Liver (tissue), 9 donors: ENCODE results near the gene TXK. TPM values are rescaled to one million over a fixed set of nuclear protein-coding genes. Genes with fewer than 3 reads are reported as not detected.

Experiments
- DNase-seq: peaks from one replicate; pipeline ENCODE4 v3.0.0-alpha.2; 2017; ENCODE audit warnings: low spot score
- H3K27ac ChIP-seq, 2 donors: one replicate each; pipeline ENCODE4 v1.7.0; 2013; ENCODE audit warnings: inconsistent platforms in 2 of 2, low read length in 2 of 2, control low read depth in 1 of 2, low read depth in 1 of 2, mild to moderate bottlenecking in 1 of 2
- H3K27me3 ChIP-seq, 4 donors: one replicate each; pipeline versions ENCODE4 v1.6.1 to v1.7.0; 2013; ENCODE audit warnings: low read length in 3 of 4, inconsistent platforms in 1 of 4, mild to moderate bottlenecking in 1 of 4, moderate library complexity in 1 of 4; ENCODE audit not compliant: control insufficient read depth in 4 of 4, insufficient read depth in 4 of 4
- H3K36me3 ChIP-seq, 4 donors: one replicate each; pipeline versions ENCODE4 v1.6.1 to v1.7.0; 2013; ENCODE audit warnings: low read length in 3 of 4, mild to moderate bottlenecking in 3 of 4, low read depth in 1 of 4, moderate library complexity in 1 of 4; ENCODE audit not compliant: control insufficient read depth in 4 of 4, insufficient read depth in 3 of 4
- H3K4me1 ChIP-seq, 4 donors: one replicate each; pipeline versions ENCODE4 v1.6.1 to v1.7.0; 2013; ENCODE audit warnings: low read length in 3 of 4, mild to moderate bottlenecking in 3 of 4, moderate library complexity in 1 of 4; ENCODE audit not compliant: control insufficient read depth in 4 of 4, insufficient read depth in 4 of 4
- H3K4me3 ChIP-seq, 3 donors: one replicate each; pipeline versions ENCODE4 v1.6.1 to v1.7.0; 2013; ENCODE audit warnings: low read length in 3 of 3, control low read depth in 1 of 3, low read depth in 1 of 3, mild to moderate bottlenecking in 1 of 3
- H3K9ac ChIP-seq, 2 donors: one replicate each; pipeline ENCODE4 v1.7.0; 2013; ENCODE audit warnings: low read length in 2 of 2, mild to moderate bottlenecking in 2 of 2, moderate library complexity in 2 of 2, control low read depth in 1 of 2, low read depth in 1 of 2
- H3K9me3 ChIP-seq, 4 donors: one replicate each; pipeline versions ENCODE4 v1.6.1 to v1.7.0; 2013; ENCODE audit warnings: low read length in 3 of 4; ENCODE audit not compliant: control insufficient read depth in 4 of 4
- EGR1 ChIP-seq, 2 donors: IDR thresholded peaks; 2 replicates each; pipeline ENCODE4 v1.6.1; 2016 to 2018; ENCODE audit warnings: antibody characterized with exemption in 2 of 2, low read depth in 2 of 2
- FOXA1 ChIP-seq: IDR thresholded peaks from 2 replicates; pipeline ENCODE4 v1.6.1; 2016; ENCODE audit warnings: antibody characterized with exemption
- FOXA2 ChIP-seq: IDR thresholded peaks from 2 replicates; pipeline ENCODE4 v1.6.1; 2016; ENCODE audit warnings: antibody characterized with exemption
- GABPA ChIP-seq, 2 donors: IDR thresholded peaks in 1 of 2; conservative IDR thresholded peaks in 1 of 2; 2 replicates each; pipeline ENCODE4 v1.6.1; 2016; ENCODE audit warnings: antibody characterized with exemption in 2 of 2, mild to moderate bottlenecking in 1 of 2, moderate library complexity in 1 of 2
- HNF4A ChIP-seq, 2 donors: conservative IDR thresholded peaks; 2 replicates each; pipeline ENCODE4 v1.6.1; 2016; ENCODE audit warnings: antibody characterized with exemption in 2 of 2, mild to moderate bottlenecking in 2 of 2
- NR2F2 ChIP-seq: IDR thresholded peaks from 2 replicates; pipeline ENCODE4 v1.6.1; 2016; ENCODE audit warnings: antibody characterized with exemption
- RAD21 ChIP-seq, 2 donors: IDR thresholded peaks; 2 replicates each; pipeline ENCODE4 v1.6.1; 2016; ENCODE audit warnings: antibody characterized with exemption in 2 of 2, mild to moderate bottlenecking in 2 of 2
- SP1 ChIP-seq: IDR thresholded peaks from 2 replicates; pipeline ENCODE4 v1.6.1; 2018; ENCODE audit warnings: antibody characterized with exemption, mild to moderate bottlenecking
- TAF1 ChIP-seq: conservative IDR thresholded peaks from 2 replicates; pipeline ENCODE4 v1.6.1; 2016; ENCODE audit warnings: antibody characterized with exemption, mild to moderate bottlenecking
- WGBS: extraction: QIAGEN DNeasy Blood & Tissue Kit; methylation state at CpG from one replicate; pipeline ENCODE4 v1.1.7; 2013; 5-methylcytosine and 5-hydroxymethylcytosine counted together
- polyA plus RNA-seq, 2 donors: library from polyadenylated mRNA; stranded (reverse) in 1 of 2; unstranded in 1 of 2; fragments of 200-250 nt in 1 of 2; fragments of >200 nt in 1 of 2; fragmentation: Nextera tagmentation in 1 of 2; extraction: Ambion mirVana in 1 of 2; gene quantifications; one replicate each; pipeline versions ENCODE4 v1.2.1 to v1.2.3, GENCODE V29; 2013 to 2015
- total RNA-seq, 2 donors: library from RNA; depleted of rRNA; stranded (reverse); fragments of >200 nt; gene quantifications; one replicate each; pipeline ENCODE4 v1.2.3, GENCODE V29; 2014
- TF ChIP-seq, protein P1 (sequence below): IDR thresholded peaks from 2 replicates; pipeline ENCODE4 v1.6.1; 2016; ENCODE audit warnings: antibody characterized with exemption
- TF ChIP-seq, protein P2 (sequence below): fragments of 150-350 bp; IDR thresholded peaks from 2 replicates; pipeline ENCODE4 v1.5.1; 2017; ENCODE audit warnings: improper control_type of control experiment, low read depth, low read length; ENCODE audit not compliant: missing input control
- donor health status: healthy.
- donor health status: healthy.
- donor health status: healthy.
- donor health status: healthy.
- donor health status: healthy.

The TXK gene
- total and polyA plus RNA-seq, 4 donors = 0.43 to 4.9 (median 1.4) TPM

DNA sequence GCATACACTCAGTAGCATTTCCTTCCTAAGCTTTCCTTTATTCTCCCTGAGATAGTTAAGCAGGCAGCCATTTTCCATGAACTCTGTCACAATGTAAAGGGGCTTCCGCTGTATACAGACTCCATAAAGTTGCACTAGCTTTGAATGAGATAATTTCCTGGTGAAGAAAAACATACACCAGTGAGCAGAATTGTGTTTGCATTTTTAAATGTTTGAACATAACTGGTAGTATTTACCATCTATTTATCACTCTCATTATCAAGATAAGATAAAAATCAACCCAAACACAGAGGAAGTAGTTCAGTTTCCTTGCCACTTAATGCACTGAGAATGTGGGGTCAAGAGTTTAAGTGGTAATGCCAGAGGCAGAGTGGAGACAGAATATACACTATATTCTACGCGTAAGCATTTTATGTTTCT lies 54.1 kb downstream of the TXK start:
- TF ChIP-seq EGR1 (IDR thresholded peaks at IDR 0.05; ENCODE audit: low read depth in 2 of 2) = no peak
- no peak for TF ChIP-seq HNF4A (conservative IDR thresholded peaks at IDR 0.05)
- no peak for TF ChIP-seq FOXA2
- no peak for TF ChIP-seq NR2F2
- TF ChIP-seq FOXA1 = no peak
- TF ChIP-seq, protein P1, sequence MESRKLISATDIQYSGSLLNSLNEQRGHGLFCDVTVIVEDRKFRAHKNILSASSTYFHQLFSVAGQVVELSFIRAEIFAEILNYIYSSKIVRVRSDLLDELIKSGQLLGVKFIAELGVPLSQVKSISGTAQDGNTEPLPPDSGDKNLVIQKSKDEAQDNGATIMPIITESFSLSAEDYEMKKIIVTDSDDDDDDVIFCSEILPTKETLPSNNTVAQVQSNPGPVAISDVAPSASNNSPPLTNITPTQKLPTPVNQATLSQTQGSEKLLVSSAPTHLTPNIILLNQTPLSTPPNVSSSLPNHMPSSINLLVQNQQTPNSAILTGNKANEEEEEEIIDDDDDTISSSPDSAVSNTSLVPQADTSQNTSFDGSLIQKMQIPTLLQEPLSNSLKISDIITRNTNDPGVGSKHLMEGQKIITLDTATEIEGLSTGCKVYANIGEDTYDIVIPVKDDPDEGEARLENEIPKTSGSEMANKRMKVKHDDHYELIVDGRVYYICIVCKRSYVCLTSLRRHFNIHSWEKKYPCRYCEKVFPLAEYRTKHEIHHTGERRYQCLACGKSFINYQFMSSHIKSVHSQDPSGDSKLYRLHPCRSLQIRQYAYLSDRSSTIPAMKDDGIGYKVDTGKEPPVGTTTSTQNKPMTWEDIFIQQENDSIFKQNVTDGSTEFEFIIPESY = no peak
- TF ChIP-seq, protein P2, sequence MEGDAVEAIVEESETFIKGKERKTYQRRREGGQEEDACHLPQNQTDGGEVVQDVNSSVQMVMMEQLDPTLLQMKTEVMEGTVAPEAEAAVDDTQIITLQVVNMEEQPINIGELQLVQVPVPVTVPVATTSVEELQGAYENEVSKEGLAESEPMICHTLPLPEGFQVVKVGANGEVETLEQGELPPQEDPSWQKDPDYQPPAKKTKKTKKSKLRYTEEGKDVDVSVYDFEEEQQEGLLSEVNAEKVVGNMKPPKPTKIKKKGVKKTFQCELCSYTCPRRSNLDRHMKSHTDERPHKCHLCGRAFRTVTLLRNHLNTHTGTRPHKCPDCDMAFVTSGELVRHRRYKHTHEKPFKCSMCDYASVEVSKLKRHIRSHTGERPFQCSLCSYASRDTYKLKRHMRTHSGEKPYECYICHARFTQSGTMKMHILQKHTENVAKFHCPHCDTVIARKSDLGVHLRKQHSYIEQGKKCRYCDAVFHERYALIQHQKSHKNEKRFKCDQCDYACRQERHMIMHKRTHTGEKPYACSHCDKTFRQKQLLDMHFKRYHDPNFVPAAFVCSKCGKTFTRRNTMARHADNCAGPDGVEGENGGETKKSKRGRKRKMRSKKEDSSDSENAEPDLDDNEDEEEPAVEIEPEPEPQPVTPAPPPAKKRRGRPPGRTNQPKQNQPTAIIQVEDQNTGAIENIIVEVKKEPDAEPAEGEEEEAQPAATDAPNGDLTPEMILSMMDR = no peak
- H3K36me3 ChIP-seq = no peaks in the 10 kb centered on the region
- no peak overlapping the region for H3K27ac ChIP-seq
- no peak overlapping the region for H3K4me3 ChIP-seq
- H3K9me3 ChIP-seq = no peaks in the 10 kb centered on the region
- WGBS = 91% methylated on average over 3 of the region's 3 CpGs
- no peaks in the 10 kb centered on the region for H3K4me1 ChIP-seq
- H3K27me3 ChIP-seq = no peaks in the 10 kb centered on the region
- H3K9ac ChIP-seq = no peak overlapping the region
- DNase-seq = no peak

DNA sequence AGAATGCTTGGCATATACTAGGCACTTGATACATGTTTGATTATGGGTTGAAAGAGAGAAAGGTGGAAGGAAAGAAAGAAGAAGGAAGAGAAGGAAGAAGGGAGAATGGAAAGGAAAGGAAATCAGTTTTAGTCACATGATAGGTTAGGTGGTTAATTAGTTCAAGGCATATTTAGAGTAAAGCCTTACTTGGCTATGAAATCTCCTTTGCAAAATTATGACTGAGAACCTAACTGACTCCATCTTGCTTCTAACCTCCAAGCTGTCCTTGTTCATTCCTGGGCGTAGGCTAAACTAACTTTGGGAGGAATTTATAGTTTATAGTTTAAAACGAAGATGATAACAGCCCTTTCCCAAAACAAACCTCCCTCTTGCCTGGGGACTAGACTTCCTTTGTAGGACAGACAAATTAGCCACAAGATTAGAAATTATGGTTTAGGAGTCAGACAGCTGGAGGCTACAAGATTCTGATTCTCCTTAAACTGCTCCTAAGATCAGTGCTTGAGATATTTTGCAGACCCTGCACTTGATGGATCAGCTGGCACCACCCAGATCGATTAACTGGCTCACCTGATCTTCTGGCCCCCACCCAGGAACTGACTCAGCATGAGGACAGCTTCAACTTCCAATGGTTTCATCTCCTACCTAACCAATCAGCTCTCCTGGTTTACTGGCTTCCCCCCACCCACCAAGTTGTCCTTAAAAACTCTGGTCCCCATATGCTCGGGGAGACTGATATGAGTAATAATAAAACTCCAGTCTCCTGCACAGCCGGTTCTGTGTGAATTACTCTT lies 55.0 kb downstream of the TXK start:
- Histone ChIP-seq H3K36me3 (no peaks in the 10 kb centered on the region), H3K4me3 (no peak overlapping the region), H3K9me3 (no peaks in the 10 kb centered on the region), H3K27ac (no peak overlapping the region), H3K27me3 (no peaks in the 10 kb centered on the region), H3K9ac (no peak overlapping the region), H3K4me1 (no peaks in the 10 kb centered on the region)
- 84% methylated on average over 5 of the region's 5 CpGs for WGBS
- DNase-seq = no peak
- TF ChIP-seq SP1 (no peak), TAF1 (no peak), GABPA (IDR thresholded peaks at IDR 0.05 in 1 of 2, conservative IDR thresholded peaks at IDR 0.05 in 1 of 2) (no peak)
- TF ChIP-seq, protein P2 = no peak

DNA sequence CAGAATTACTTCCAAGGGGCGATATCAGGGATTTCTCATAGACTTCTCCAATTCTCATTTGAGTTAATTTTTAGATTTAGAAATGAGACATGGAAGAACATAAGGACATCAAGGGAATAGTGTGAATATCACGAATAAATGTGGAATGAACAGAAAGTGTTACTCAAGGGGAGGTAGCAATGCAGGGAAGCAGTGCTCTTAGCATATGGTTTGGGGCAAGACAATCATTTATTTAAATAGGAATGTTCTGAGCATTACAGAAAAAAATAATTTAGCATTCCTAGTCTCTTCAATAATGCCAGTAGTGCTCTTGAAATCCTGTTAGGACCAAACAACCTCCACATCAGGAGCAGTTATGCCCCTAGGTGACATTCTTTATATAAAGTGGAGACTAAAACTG lies 55.6 kb downstream of the TXK start:
- H3K27me3 ChIP-seq = no peaks in the 10 kb centered on the region
- no peaks in the 10 kb centered on the region for H3K36me3 ChIP-seq
- no peak overlapping the region for H3K9ac ChIP-seq
- H3K9me3 ChIP-seq = no peaks in the 10 kb centered on the region
- no peak overlapping the region for H3K4me3 ChIP-seq
- no peak overlapping the region for H3K27ac ChIP-seq
- TF ChIP-seq FOXA1 (no peak), NR2F2 (no peak), RAD21 (IDR thresholded peaks at IDR 0.05) (no peak)
- TF ChIP-seq, protein P1 = no peak
- no peaks in the 10 kb centered on the region for H3K4me1 ChIP-seq
- 75% methylated on average over 2 of the region's 2 CpGs for WGBS
- DNase-seq = no peak
